CD4-positive, CD25-positive, alpha-beta regulatory T cell (primary cell): Measurements from ENCODE around the gene AMDHD1. TPM values are rescaled to one million over a fixed set of nuclear protein-coding genes. Genes with fewer than 3 reads are reported as not detected.

Experiments used
- ATAC-seq, 2 donors: fragments of 150-1000 bp; cut with Tn5 transposase; one replicate each; pipeline ENCODE4 v1.10.0; 2021; ENCODE audit warnings: low read depth in 2 of 2, moderate number of reproducible peaks in 2 of 2, moderate library complexity in 1 of 2
- DNase-seq, 3 donors: peaks; one replicate each; pipeline versions ENCODE4 v3.0.0 to v3.0.0-alpha.2; 2012 to 2022; ENCODE audit warnings: mixed read lengths in 1 of 3
- H3K27ac ChIP-seq: one replicate; pipeline ENCODE4 v1.7.0; 2013; ENCODE audit warnings: mild to moderate bottlenecking, low read length; ENCODE audit not compliant: insufficient read depth, poor library complexity, severe bottlenecking
- H3K27me3 ChIP-seq: one replicate; pipeline ENCODE4 v1.7.0; 2013; ENCODE audit warnings: low read length; ENCODE audit not compliant: control insufficient read depth, insufficient read depth
- H3K36me3 ChIP-seq: one replicate; pipeline ENCODE4 v1.7.0; 2013; ENCODE audit warnings: mild to moderate bottlenecking, low read length, moderate library complexity; ENCODE audit not compliant: control insufficient read depth, insufficient read depth
- H3K4me1 ChIP-seq: 2 replicates; pipeline ENCODE4 v1.7.0; 2013; ENCODE audit warnings: mild to moderate bottlenecking, low read length; ENCODE audit not compliant: insufficient read depth, control insufficient read depth, poor library complexity, severe bottlenecking
- H3K4me3 ChIP-seq: one replicate; pipeline ENCODE4 v1.7.0; 2013; ENCODE audit warnings: low read depth, mild to moderate bottlenecking, low read length, moderate library complexity
- H3K9me3 ChIP-seq, 2 experiments: 1 replicate in 1 of 2; 2 replicates in 1 of 2; pipeline ENCODE4 v1.7.0; 2013; ENCODE audit warnings: low read length in 2 of 2, mild to moderate bottlenecking in 1 of 2, moderate library complexity in 1 of 2; ENCODE audit not compliant: control insufficient read depth in 2 of 2
- H3K27ac Mint-ChIP-seq, 3 donors: one replicate each; pipeline ENCODE4 v1.8.0; 2020 to 2022; ENCODE audit warnings: mild to moderate bottlenecking in 3 of 3, mixed read lengths in 3 of 3, moderate library complexity in 2 of 3
- H3K27me3 Mint-ChIP-seq: one replicate; pipeline ENCODE4 v1.8.0; 2022; ENCODE audit warnings: mild to moderate bottlenecking, mixed read lengths
- H3K36me3 Mint-ChIP-seq: one replicate; pipeline ENCODE4 v1.8.0; 2020; ENCODE audit warnings: mixed read lengths
- H3K4me1 Mint-ChIP-seq, 4 donors: one replicate each; pipeline ENCODE4 v1.8.0; 2020 to 2022; ENCODE audit warnings: mixed read lengths in 4 of 4, mild to moderate bottlenecking in 1 of 4
- H3K4me3 Mint-ChIP-seq, 4 donors: one replicate each; pipeline ENCODE4 v1.8.0; 2020 to 2022; ENCODE audit warnings: mild to moderate bottlenecking in 4 of 4, mixed read lengths in 4 of 4, moderate library complexity in 3 of 4
- H3K9me3 Mint-ChIP-seq, 7 donors: one replicate each; pipeline ENCODE4 v1.8.0; 2020 to 2022; ENCODE audit warnings: mixed read lengths in 7 of 7, mild to moderate bottlenecking in 3 of 7, moderate library complexity in 2 of 7
- polyA plus RNA-seq, 4 donors: library from polyadenylated mRNA; unstranded; fragments of 300-500 nt; fragmentation: Illumina TruSeq; gene quantifications; one replicate each; pipeline ENCODE4 v1.2.3, GENCODE V29; 2021
- total RNA-seq: library from RNA; stranded (reverse); gene quantifications from one replicate; pipeline ENCODE4 v1.2.3, GENCODE V29; 2022

Gene AMDHD1
- total and polyA plus RNA-seq, 5 donors from 2014 or later: 0.23 to 0.86 (median 0.67) TPM; not detected in 2

DNA sequence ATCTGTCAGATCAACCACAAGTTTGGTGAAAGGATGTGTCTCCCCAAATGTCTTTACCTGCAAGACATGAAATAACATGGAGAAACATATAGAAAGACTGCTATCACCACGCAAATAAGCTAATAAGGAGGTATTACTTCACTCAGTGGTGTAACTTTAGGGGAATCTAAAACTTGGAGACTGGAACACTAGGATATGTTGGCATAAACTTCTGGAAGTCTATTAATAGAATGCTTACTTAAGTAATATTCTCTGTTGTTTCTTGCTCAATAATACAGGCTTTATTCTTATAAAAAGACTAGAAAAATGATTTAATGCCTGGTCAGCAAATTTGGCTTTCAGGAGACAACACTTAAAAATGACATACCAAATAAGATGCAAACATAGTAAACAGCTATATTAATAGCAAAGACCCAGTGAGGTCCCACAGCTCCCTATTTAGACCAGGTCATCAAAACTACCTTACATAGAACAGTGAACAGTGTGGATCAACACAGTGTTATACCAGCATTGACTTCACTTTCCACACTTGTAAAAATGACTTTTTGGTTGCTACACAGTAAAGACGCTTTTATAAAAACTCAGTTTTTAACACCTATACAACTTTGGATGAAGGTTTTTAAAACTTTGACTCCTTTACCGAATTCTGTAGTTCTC, 71.9 kb downstream of the AMDHD1 start:
- Histone ChIP-seq H3K36me3 (peaks cover 75% of the 10 kb centered on the region), H3K4me1 (no peaks in the 10 kb centered on the region), H3K27ac (no peak overlapping the region), H3K4me3 (no peak overlapping the region), H3K27me3 (no peaks in the 10 kb centered on the region), H3K9me3 (no peaks in the 10 kb centered on the region)
- Mint-ChIP-seq H3K9me3 (no peaks in the 10 kb centered on the region), H3K4me1 (peaks cover 0 to 4% (median 0%) of the 10 kb centered on the region in 4 donors), H3K27me3 (no peaks in the 10 kb centered on the region), H3K36me3 (peaks cover 46% of the 10 kb centered on the region), H3K4me3 (no peak overlapping the region), H3K27ac (no peak overlapping the region)
- DNase-seq (no peak), ATAC-seq (no peak)

DNA sequence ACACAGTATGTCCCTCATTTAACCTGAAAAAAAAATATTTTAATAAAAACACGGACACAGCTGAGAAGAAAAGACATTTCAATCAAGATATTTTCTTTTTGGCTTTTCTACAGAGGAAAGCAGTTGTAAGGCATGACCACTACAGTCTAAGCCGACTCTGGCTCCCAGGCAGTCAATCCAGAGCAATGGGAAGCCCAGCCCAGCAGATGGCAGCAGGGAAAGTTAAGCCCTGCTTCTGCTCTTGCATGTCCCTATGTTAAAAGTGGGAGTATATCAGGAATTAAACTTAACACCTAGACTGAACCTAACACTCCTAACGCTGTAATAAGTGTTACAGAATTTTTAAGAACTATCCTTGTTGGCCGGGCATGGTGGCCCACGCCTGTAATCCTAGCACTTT, 72.5 kb downstream of the AMDHD1 start:
- Mint-ChIP-seq H3K27ac (no peak overlapping the region), H3K4me1 (peaks cover 0 to 4% (median 0%) of the 10 kb centered on the region in 4 donors), H3K4me3 (no peak overlapping the region), H3K27me3 (no peaks in the 10 kb centered on the region), H3K9me3 (no peaks in the 10 kb centered on the region), H3K36me3 (peaks cover 44% of the 10 kb centered on the region)
- Histone ChIP-seq H3K27ac (no peak overlapping the region), H3K4me3 (no peak overlapping the region), H3K9me3 (no peaks in the 10 kb centered on the region), H3K27me3 (no peaks in the 10 kb centered on the region), H3K36me3 (peaks cover 74% of the 10 kb centered on the region), H3K4me1 (no peaks in the 10 kb centered on the region)
- DNase-seq (no peak), ATAC-seq (no peak)

Other genes with a start within 250 kb of the AMDHD1 start
- gene NTN4, start 152.6 kb upstream of the AMDHD1 start, total RNA-seq: not detected
- gene NTN4, start 152.6 kb upstream of the AMDHD1 start, polyA plus RNA-seq: under 1 TPM in 1 of 4 donors, not detected in 3; 0.16 TPM
- gene SNRPF, start 84.4 kb upstream of the AMDHD1 start, total RNA-seq: 22.4 TPM
- gene SNRPF, start 84.4 kb upstream of the AMDHD1 start, polyA plus RNA-seq: 10 to 100 TPM; 45.1 to 61.1 (median 48.3) TPM
- not detected for gene CCDC38, start 717 bp upstream of the AMDHD1 start, total RNA-seq
- not detected for gene CCDC38, start 717 bp upstream of the AMDHD1 start, polyA plus RNA-seq
- gene HAL, start 53.0 kb downstream of the AMDHD1 start, total RNA-seq: 0.57 TPM
- gene HAL, start 53.0 kb downstream of the AMDHD1 start, polyA plus RNA-seq: not detected
- gene LTA4H, start 92.3 kb downstream of the AMDHD1 start, total RNA-seq: 38.1 TPM
- 10 to 100 TPM; 63.0 to 79.1 (median 71.3) TPM for gene LTA4H, start 92.3 kb downstream of the AMDHD1 start, polyA plus RNA-seq